Left lung (tissue), 10 donors: ENCODE data around the gene PLPP2. TPM values are rescaled to one million over a fixed set of nuclear protein-coding genes. Genes with fewer than 3 reads are reported as not detected.

Experiments used
- ATAC-seq: fragments of 200-7000 bp; cut with Tn5 transposase; one replicate; pipeline ENCODE4 v1.9.1; 2020; ENCODE audit warnings: moderate library complexity
- DNase-seq, 4 donors: peaks; one replicate each; pipeline ENCODE4 v3.0.0-alpha.2; 2013 to 2020
- H3K27ac ChIP-seq, 2 donors: fragments of 200-600 bp; sonication (generic) in 1 of 2; one replicate each; pipeline versions ENCODE4 v1.5.0 to v1.8.0; 2020 to 2021
- H3K27me3 ChIP-seq, 2 donors: fragments of 200-600 bp; sonication (generic) in 1 of 2; one replicate each; pipeline versions ENCODE4 v1.5.0 to v1.8.0; 2020 to 2021
- H3K36me3 ChIP-seq, 2 donors: fragments of 200-600 bp; sonication (generic) in 1 of 2; one replicate each; pipeline versions ENCODE4 v1.5.0 to v1.8.0; 2020 to 2021
- H3K4me1 ChIP-seq, 2 donors: fragments of 200-600 bp; one replicate each; pipeline ENCODE4 v1.8.0; 2021
- H3K4me3 ChIP-seq, 2 donors: fragments of 200-600 bp; sonication (generic) in 1 of 2; one replicate each; pipeline versions ENCODE4 v1.5.0 to v1.8.0; 2020 to 2021; ENCODE audit warnings: mild to moderate bottlenecking in 1 of 2
- H3K9me3 ChIP-seq, 2 donors: fragments of 200-600 bp; sonication (generic) in 1 of 2; one replicate each; pipeline versions ENCODE4 v1.5.0 to v1.8.0; 2020 to 2021
- CTCF ChIP-seq, 2 donors: fragments of 200-600 bp; sonication (generic) in 1 of 2; IDR thresholded peaks; one replicate each; pipeline versions ENCODE4 v1.5.0 to v1.8.0; 2021; ENCODE audit warnings: antibody characterized with exemption in 2 of 2
- intact Hi-C, 2 donors: fragments of 100-400 bp; cut with DNase I; formaldehyde crosslinking; loops; one replicate each; pipeline versions ENCODE4 v1.11.2 to v1.14.2; 2022
- polyA plus RNA-seq, 6 donors: library from polyadenylated mRNA; unstranded; fragments of 120-200 nt; gene quantifications; one replicate each; pipeline ENCODE4 v1.2.1, GENCODE V29; 2013; ENCODE audit not compliant: insufficient read length in 6 of 6
- total RNA-seq, 2 donors: library from RNA; stranded (reverse); fragmentation: NEBNext Ultra II Directional; extraction: Animal tissue kit (Norgen Biotek cat#: 25700); gene quantifications; one replicate each; pipeline ENCODE4 v1.2.1, GENCODE V29; 2021
- donor health status: DM: no; HTN: yes; CAD: no.
- donor health status: DM: no; HTN: no; CAD: no.

PLPP2 gene
- total and polyA plus RNA-seq, 8 donors, result 3.2 to 13.8 (median 5.2) TPM

GRCh38 chr19:325173-325936 is 34.2 kb upstream of the PLPP2 start:
- Histone ChIP-seq H3K27me3 (no peaks in the 10 kb centered on the region), H3K9me3 (peaks cover 0 to 23% of the 10 kb centered on the region in 2 donors), H3K27ac (no peak overlapping the region), H3K4me1 (no peaks in the 10 kb centered on the region), H3K4me3 (no peak overlapping the region), H3K36me3 (peaks cover 0 to 91% of the 10 kb centered on the region in 2 donors)
- DNase-seq (peak in 1 of 4 donors; percentile 70), ATAC-seq (no peak)
- no peak for TF ChIP-seq CTCF (IDR thresholded peaks at IDR 0.05)
- intact Hi-C loops, result no loop called here

GRCh38 chr19:324716-325115 is 33.5 kb upstream of the PLPP2 start:
- H3K9me3 ChIP-seq, result peaks cover 0 to 18% of the 10 kb centered on the region in 2 donors
- H3K27me3 ChIP-seq, result no peaks in the 10 kb centered on the region
- no peak overlapping the region for H3K27ac ChIP-seq
- no peak overlapping the region for H3K4me3 ChIP-seq
- intact Hi-C loops, result no loop called here
- H3K4me1 ChIP-seq, result no peaks in the 10 kb centered on the region
- TF ChIP-seq CTCF (IDR thresholded peaks at IDR 0.05), result no peak
- DNase-seq, result peak in 1 of 4 donors; percentile 65
- peaks cover 0 to 91% of the 10 kb centered on the region in 2 donors for H3K36me3 ChIP-seq
- no peak for ATAC-seq

DNA sequence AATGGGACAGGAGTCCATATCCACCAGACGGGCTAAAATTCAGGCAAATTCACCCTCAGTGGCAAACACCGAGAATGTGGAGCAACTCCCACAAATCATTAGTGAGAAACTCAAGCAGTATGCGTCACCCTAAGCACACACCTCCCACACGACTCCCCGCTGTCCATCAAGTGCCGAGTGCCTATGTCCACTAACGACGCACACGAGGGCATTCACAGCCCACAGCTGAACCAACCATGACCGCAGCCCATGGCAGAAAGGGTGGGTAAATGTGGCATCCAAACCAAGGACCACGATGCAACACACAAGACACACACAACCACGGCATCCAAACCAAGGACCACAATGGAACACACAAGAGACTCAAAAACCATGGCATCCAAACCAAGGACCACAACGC is 31.4 kb upstream of the PLPP2 start:
- H3K4me1 ChIP-seq, result no peaks in the 10 kb centered on the region
- TF ChIP-seq CTCF (IDR thresholded peaks at IDR 0.05), result no peak
- ATAC-seq, result no peak
- DNase-seq, result no peak
- peaks cover 0 to 3% of the 10 kb centered on the region in 2 donors for H3K9me3 ChIP-seq
- H3K36me3 ChIP-seq, result peaks cover 0 to 79% of the 10 kb centered on the region in 2 donors
- intact Hi-C loops, result no loop called here
- H3K27me3 ChIP-seq, result no peaks in the 10 kb centered on the region
- no peak overlapping the region for H3K4me3 ChIP-seq
- no peak overlapping the region for H3K27ac ChIP-seq

DNA sequence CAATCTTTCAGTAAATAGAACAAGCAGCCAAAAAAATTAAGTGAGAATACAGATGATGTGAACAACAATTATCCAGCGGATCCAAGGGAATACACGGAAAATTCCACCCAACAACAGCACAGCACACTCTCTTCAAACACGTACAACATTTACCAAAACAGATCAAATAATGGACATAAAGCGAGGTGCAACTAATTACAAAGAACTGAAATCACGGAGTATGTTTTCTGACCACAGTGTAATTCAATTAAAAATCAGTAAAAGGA is 27.2 kb upstream of the PLPP2 start:
- peaks cover 0 to 14% of the 10 kb centered on the region in 2 donors for H3K4me1 ChIP-seq
- H3K9me3 ChIP-seq, result peaks cover 0 to 3% of the 10 kb centered on the region in 2 donors
- no peak for ATAC-seq
- no peak overlapping the region for H3K27ac ChIP-seq
- TF ChIP-seq CTCF (IDR thresholded peaks at IDR 0.05), result no peak
- no peak overlapping the region for H3K4me3 ChIP-seq
- no peak for DNase-seq
- intact Hi-C loops, result no loop called here
- H3K36me3 ChIP-seq, result peaks cover 0 to 77% of the 10 kb centered on the region in 2 donors
- H3K27me3 ChIP-seq, result no peaks in the 10 kb centered on the region

GRCh38 chr19:317710-318508 is 26.7 kb upstream of the PLPP2 start:
- DNase-seq, result no peak
- Histone ChIP-seq H3K4me1 (peaks cover 0 to 15% of the 10 kb centered on the region in 2 donors), H3K27me3 (no peaks in the 10 kb centered on the region), H3K4me3 (no peak overlapping the region), H3K9me3 (peaks cover 0 to 3% of the 10 kb centered on the region in 2 donors), H3K27ac (no peak overlapping the region), H3K36me3 (peaks cover 0 to 77% of the 10 kb centered on the region in 2 donors)
- ATAC-seq, result no peak
- intact Hi-C loops, result no loop called here
- TF ChIP-seq CTCF (IDR thresholded peaks at IDR 0.05), result no peak
